GM10248 (cell line): Measurements from ENCODE around the gene CRK.
"Not testable (repeated sequence)": the region's sequence is repeated elsewhere in the genome, so short reads cannot be mapped to it uniquely, and the experiment has no call there.

Source experiments
- CTCF ChIA-PET: fragments of 300-600 bp; sonication (Branson Sonifier 250); formaldehyde crosslinking; extraction: SDS; loops from one replicate; lab custom pipeline; 2021; ENCODE audit warnings: antibody characterized with exemption; lab: Yijun Ruan, JAX
- POLR2A ChIA-PET: fragments of 350-650 bp; sonication (Branson Sonifier 250); formaldehyde crosslinking; extraction: SDS; loops from one replicate; lab custom pipeline; 2020; ENCODE audit warnings: antibody characterized with exemption; lab: Yijun Ruan, JAX
- DNase-seq: peaks from one replicate; pipeline ENCODE4 v3.0.0; 2012; ENCODE audit errors: extremely low spot score
- CTCF ChIP-seq: IDR thresholded peaks from 2 replicates; pipeline ENCODE4 v1.5.1; 2012; ENCODE audit warnings: mild to moderate bottlenecking, low read depth; ENCODE audit errors: extremely low read depth, missing control alignments, control extremely low read depth

Gene CRK

GRCh38 chr17:1384905-1385435, 71.1 kb downstream of the CRK start:
- TF ChIP-seq CTCF = no peak
- ChIA-PET CTCF (interaction anchor here (1.0 to 2.3 kb wide), 4 partner anchors 9 to 23 kb away, joined by 3 to 8 read pairs (median 6); no protein-coding TSS in a partner anchor), POLR2A (interaction anchor here (0.5 to 1.4 kb wide), 5 partner anchors 8 to 1211 kb away, joined by 3 to 7 read pairs (median 5); no protein-coding TSS in a partner anchor)
- no peak for DNase-seq

- no peak for TF ChIP-seq CTCF
- CTCF ChIA-PET = interaction anchor here (0.9 to 6.4 kb wide), 5 partner anchors 14 to 136 kb away, joined by 3 to 100 read pairs (median 3); partner anchors contain the start of gene YWHAE
- peak; percentile 52 for DNase-seq
- POLR2A ChIA-PET = interaction anchor here (0.6 kb wide), 1 partner anchor 232 kb away, joined by 3 read pairs; no protein-coding TSS in a partner anchor
Measured at GRCh38 chr17:1379930-1380313, 76.1 kb downstream of the CRK start.

GRCh38 chr17:1379208-1379929, 76.7 kb downstream of the CRK start:
- TF ChIP-seq CTCF = no peak
- ChIA-PET CTCF (interaction anchor here (0.9 to 6.4 kb wide), 4 partner anchors 13 to 136 kb away, joined by 3 to 100 read pairs (median 3); partner anchors contain the start of gene YWHAE), POLR2A (no interaction called here)
- DNase-seq = no peak

GRCh38 chr17:1378476-1378860, 77.6 kb downstream of the CRK start:
- POLR2A ChIA-PET, DNase-seq: not testable (repeated sequence)
- CTCF ChIA-PET = interaction anchor here (0.9 to 6.4 kb wide), 4 partner anchors 12 to 256 kb away, joined by 3 to 100 read pairs (median 4); no protein-coding TSS in a partner anchor

- TF ChIP-seq CTCF = no peak
- no peak for DNase-seq
- CTCF ChIA-PET = interaction anchor here (1.2 to 6.4 kb wide), 7 partner anchors 11 to 253 kb away, joined by 3 to 100 read pairs (median 8); partner anchors contain the start of gene INPP5K
- POLR2A ChIA-PET = interaction anchor here (0.6 to 1.4 kb wide), 4 partner anchors 8 to 98 kb away, joined by 3 to 15 read pairs (median 4); no protein-coding TSS in a partner anchor
Measured at GRCh38 chr17:1377334-1377733, 78.7 kb downstream of the CRK start.

- DNase-seq = no peak
- CTCF ChIA-PET = interaction anchor here (1.0 to 6.4 kb wide), 7 partner anchors 10 to 140 kb away, joined by 4 to 100 read pairs (median 8); partner anchors contain the start of gene INPP5K
- no peak for TF ChIP-seq CTCF
- POLR2A ChIA-PET = interaction anchor here (0.6 to 1.4 kb wide), 3 partner anchors 10 to 1026 kb away, joined by 3 to 5 read pairs (median 4); no protein-coding TSS in a partner anchor
Measured at GRCh38 chr17:1376061-1376460, 80.0 kb downstream of the CRK start.
